ENCODE measurements around the gene RGS16.

The RGS16 gene

DNA sequence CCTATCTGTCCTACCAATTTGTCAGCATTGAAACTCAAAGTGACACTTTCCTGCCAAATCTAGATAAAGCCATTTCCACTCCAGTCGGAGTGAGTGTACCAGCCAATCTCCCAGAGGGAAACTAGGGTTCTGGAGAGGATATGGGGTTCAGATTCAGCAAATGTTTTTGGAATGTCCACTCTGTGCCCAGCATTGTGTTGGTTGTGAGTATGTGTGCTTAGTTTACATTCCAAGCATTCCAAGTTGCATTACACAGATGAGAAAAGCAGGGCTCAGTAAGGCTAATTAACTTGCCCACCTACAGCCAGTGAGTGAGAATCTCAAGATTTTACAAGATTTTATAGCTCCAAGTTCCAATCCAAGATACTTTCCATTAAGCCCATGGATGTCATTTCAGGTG is 26.4 kb upstream of the RGS16 start:
- no peak for TF ChIP-seq GABPA (IDR thresholded peaks at IDR 0.05; ENCODE audit: low read depth)
- TF ChIP-seq, protein P1, sequence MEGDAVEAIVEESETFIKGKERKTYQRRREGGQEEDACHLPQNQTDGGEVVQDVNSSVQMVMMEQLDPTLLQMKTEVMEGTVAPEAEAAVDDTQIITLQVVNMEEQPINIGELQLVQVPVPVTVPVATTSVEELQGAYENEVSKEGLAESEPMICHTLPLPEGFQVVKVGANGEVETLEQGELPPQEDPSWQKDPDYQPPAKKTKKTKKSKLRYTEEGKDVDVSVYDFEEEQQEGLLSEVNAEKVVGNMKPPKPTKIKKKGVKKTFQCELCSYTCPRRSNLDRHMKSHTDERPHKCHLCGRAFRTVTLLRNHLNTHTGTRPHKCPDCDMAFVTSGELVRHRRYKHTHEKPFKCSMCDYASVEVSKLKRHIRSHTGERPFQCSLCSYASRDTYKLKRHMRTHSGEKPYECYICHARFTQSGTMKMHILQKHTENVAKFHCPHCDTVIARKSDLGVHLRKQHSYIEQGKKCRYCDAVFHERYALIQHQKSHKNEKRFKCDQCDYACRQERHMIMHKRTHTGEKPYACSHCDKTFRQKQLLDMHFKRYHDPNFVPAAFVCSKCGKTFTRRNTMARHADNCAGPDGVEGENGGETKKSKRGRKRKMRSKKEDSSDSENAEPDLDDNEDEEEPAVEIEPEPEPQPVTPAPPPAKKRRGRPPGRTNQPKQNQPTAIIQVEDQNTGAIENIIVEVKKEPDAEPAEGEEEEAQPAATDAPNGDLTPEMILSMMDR (IDR thresholded peaks at IDR 0.05; ENCODE audit: insufficient read depth, low read length): no peak
- TF ChIP-seq, protein P2, sequence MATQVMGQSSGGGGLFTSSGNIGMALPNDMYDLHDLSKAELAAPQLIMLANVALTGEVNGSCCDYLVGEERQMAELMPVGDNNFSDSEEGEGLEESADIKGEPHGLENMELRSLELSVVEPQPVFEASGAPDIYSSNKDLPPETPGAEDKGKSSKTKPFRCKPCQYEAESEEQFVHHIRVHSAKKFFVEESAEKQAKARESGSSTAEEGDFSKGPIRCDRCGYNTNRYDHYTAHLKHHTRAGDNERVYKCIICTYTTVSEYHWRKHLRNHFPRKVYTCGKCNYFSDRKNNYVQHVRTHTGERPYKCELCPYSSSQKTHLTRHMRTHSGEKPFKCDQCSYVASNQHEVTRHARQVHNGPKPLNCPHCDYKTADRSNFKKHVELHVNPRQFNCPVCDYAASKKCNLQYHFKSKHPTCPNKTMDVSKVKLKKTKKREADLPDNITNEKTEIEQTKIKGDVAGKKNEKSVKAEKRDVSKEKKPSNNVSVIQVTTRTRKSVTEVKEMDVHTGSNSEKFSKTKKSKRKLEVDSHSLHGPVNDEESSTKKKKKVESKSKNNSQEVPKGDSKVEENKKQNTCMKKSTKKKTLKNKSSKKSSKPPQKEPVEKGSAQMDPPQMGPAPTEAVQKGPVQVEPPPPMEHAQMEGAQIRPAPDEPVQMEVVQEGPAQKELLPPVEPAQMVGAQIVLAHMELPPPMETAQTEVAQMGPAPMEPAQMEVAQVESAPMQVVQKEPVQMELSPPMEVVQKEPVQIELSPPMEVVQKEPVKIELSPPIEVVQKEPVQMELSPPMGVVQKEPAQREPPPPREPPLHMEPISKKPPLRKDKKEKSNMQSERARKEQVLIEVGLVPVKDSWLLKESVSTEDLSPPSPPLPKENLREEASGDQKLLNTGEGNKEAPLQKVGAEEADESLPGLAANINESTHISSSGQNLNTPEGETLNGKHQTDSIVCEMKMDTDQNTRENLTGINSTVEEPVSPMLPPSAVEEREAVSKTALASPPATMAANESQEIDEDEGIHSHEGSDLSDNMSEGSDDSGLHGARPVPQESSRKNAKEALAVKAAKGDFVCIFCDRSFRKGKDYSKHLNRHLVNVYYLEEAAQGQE (IDR thresholded peaks at IDR 0.05; ENCODE audit: insufficient replicate concordance, low read depth): no peak
- Histone ChIP-seq H3K27ac (replicated peaks) (no peak overlapping the region), H3K4me3 (replicated peaks; ENCODE audit: insufficient read depth, low read length) (no peak overlapping the region), H3K27me3 (ENCODE audit: insufficient read depth, poor library complexity, severe bottlenecking) (no peaks in the 10 kb centered on the region)
- no peak for DNase-seq (ENCODE audit: low read depth in 1 of 2, low spot score in 1 of 2)

DNA sequence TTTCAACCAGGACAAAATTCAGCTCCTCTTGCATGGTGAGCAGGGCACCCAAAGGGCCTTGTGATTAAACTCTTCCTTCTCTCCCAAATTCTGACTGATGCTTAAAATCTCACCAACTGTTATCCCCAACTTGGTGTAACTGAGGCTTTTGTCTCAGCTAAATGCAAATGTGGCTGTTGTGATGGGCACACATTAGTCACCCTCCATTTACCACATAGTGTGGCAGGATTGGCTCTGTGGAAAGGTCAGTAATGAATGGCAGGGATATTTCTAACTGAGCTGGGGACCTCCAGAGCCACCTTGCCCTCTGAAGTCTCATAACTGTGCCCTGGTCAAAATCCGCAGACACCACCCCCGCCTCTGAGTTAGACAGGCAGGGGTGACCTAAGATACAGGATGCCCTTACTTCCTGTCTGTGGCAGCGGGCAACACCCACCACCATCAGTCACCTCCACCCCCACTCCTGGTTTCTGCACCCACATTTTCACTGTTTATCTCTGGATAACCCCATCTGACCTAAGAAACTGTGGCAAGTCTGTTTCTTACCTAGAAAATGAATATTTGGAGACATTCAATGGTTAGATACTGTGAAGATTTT is 25.4 kb upstream of the RGS16 start:
- Histone ChIP-seq H3K27ac (replicated peaks) (no peak overlapping the region), H3K4me3 (replicated peaks; ENCODE audit: insufficient read depth, low read length) (no peak overlapping the region), H3K27me3 (ENCODE audit: insufficient read depth, poor library complexity, severe bottlenecking) (no peaks in the 10 kb centered on the region)
- TF ChIP-seq, protein P2 (IDR thresholded peaks at IDR 0.05; ENCODE audit: insufficient replicate concordance, low read depth): no peak
- TF ChIP-seq GABPA (IDR thresholded peaks at IDR 0.05; ENCODE audit: low read depth): no peak
- peak in 1 of 2 experiments; percentile 13 for DNase-seq (ENCODE audit: low read depth in 1 of 2, low spot score in 1 of 2)

- Histone ChIP-seq H3K27ac (replicated peaks) (no peak overlapping the region), H3K4me3 (replicated peaks; ENCODE audit: insufficient read depth, low read length) (no peak overlapping the region)
- TF ChIP-seq POLR2AphosphoS5 (IDR thresholded peaks at IDR 0.05; ENCODE audit: low read depth) (no peak), GABPA (IDR thresholded peaks at IDR 0.05; ENCODE audit: low read depth) (no peak), SPI1 (IDR thresholded peaks at IDR 0.05; ENCODE audit: borderline replicate concordance, low read depth) (no peak)
- TF ChIP-seq, protein P2 (IDR thresholded peaks at IDR 0.05; ENCODE audit: insufficient replicate concordance, low read depth): no peak
- TF ChIP-seq, protein P1 (IDR thresholded peaks at IDR 0.05; ENCODE audit: insufficient read depth, low read length): no peak
Observed at GRCh38 chr1:182629080-182629479, 24.9 kb upstream of the RGS16 start.

More at GRCh38 chr1:182629080-182629479, 24.9 kb upstream of the RGS16 start:
- no peaks in the 10 kb centered on the region for H3K27me3 ChIP-seq (ENCODE audit: insufficient read depth, poor library complexity, severe bottlenecking)
- DNase-seq (ENCODE audit: low read depth in 1 of 2, low spot score in 1 of 2): no peak
